Activated T-helper 1 cell treated with Interleukin-2 at 50 U/mL for 16 hours (primary cell): ENCODE data around the gene COL4A1.

Source experiments
- DNase-seq: peaks from one replicate; pipeline ENCODE4 v3.0.0-alpha.2; 2020; ENCODE audit warnings: low read depth

The COL4A1 gene

DNA sequence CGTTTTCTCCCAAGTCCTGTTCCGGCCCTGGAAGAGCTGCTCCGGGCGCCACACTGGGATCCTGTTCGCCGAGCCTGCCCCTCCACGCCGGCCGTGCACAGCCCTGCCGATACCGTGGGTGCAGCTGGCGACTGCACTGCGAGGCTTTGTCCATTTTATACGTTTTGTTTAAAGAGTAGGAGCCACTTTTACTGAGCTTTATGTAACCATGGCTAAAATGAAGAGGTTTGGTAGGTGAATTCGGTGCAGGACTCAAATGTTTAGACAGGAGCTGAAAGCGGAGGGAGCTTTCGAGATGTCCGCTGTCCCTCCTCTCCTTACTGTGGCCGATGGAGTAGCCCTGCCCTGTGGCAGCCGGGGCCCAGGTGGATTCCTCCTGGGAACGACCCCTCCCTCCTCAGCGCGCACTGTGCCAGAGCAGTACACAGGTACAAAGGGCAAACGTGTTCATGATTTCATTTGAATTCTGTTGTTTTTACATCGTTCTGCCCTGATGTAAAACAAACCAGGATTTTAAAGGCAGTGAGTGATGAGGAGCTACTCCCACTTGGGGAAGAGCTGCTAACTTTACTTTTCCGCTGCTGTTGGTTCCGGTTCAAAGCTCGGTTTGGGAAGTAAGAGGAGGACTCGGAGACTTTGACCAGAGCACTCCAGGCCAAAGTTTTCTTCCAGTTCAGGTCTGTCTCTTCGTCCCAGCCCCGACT, 1.9 kb upstream of the COL4A1 start:
- no peak for DNase-seq

- DNase-seq, result no peak
These were observed 1.1 kb upstream of the COL4A1 start for GRCh38 chr13:110307767-110308655.

- DNase-seq, result no peak
These were observed 507 bp downstream of the COL4A1 start for GRCh38 chr13:110306340-110306959.

- no peak for DNase-seq
These were observed 1.0 kb downstream of the COL4A1 start for GRCh38 chr13:110305949-110306339.

GRCh38 chr13:110305544-110305943, 1.4 kb downstream of the COL4A1 start:
- DNase-seq, result no peak

DNA sequence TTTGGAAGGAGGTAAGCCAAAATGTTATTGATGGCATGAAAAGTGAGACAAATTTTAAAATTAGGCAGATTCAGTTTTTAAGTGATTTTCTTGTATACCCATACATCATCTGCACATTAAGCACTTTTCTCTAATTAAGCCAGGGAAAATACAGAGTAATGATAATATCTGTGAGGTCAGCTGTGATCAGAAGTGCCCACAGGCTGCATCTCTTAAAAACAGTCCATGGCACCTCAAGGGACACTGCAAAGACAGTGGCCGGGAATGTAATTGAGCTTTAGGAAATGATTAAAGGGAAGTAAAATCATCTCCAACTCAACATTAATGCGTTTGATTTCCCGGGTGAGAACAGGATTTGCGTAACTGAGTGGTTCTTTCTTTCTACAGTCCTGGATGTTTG, 2.0 kb downstream of the COL4A1 start:
- DNase-seq, result no peak

- no peak for DNase-seq
These were observed 2.7 kb downstream of the COL4A1 start for GRCh38 chr13:110304256-110304655.

DNA sequence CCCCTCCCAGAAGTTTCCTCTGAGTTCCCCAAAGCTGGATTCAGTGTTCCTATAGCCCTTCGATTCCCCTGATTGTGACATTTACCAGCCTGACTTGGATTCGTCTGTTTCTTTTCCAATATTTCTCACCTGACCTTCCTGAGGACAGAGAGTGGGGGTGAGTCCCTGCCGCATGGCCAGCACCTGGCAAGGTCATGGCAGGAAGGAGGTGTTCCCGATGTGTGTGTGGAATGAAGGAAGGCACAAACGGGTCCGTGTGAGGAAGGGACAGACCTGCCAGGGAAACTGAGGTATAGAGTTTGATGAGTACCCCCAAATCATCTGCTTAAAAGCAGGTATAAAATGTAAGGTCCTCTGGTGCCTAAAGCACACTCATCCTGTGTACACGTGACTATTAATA, 3.3 kb downstream of the COL4A1 start:
- no peak for DNase-seq

GRCh38 chr13:110302997-110303396, 4.0 kb downstream of the COL4A1 start:
- DNase-seq, result no peak

GRCh38 chr13:110301606-110302553, 5.1 kb downstream of the COL4A1 start:
- DNase-seq, result no peak

DNA sequence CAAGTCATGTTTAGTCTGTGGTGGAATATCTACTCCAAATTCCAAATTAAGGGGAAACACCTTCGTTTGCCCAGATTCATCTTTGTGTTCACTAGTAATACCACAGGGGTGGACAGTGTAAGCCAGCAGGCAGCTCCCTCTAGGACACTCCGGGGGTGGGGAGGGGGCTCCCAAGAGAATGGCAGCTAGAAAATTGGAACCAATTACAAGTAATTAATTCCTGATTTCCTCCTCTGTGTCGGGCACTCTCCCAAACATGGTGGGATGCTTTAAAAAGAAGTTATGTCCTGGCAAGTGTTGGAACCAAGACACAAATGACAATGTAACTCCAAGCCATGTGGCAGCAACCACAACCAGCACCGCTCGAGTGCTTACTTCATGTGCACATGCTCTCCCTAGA, 5.9 kb downstream of the COL4A1 start:
- DNase-seq, result no peak

- DNase-seq, result no peak
These were observed 6.7 kb downstream of the COL4A1 start for GRCh38 chr13:110300090-110300815.

- DNase-seq, result no peak
These were observed 7.6 kb downstream of the COL4A1 start for GRCh38 chr13:110299283-110299840.

GRCh38 chr13:110298505-110299282, 8.3 kb downstream of the COL4A1 start:
- no peak for DNase-seq

DNA sequence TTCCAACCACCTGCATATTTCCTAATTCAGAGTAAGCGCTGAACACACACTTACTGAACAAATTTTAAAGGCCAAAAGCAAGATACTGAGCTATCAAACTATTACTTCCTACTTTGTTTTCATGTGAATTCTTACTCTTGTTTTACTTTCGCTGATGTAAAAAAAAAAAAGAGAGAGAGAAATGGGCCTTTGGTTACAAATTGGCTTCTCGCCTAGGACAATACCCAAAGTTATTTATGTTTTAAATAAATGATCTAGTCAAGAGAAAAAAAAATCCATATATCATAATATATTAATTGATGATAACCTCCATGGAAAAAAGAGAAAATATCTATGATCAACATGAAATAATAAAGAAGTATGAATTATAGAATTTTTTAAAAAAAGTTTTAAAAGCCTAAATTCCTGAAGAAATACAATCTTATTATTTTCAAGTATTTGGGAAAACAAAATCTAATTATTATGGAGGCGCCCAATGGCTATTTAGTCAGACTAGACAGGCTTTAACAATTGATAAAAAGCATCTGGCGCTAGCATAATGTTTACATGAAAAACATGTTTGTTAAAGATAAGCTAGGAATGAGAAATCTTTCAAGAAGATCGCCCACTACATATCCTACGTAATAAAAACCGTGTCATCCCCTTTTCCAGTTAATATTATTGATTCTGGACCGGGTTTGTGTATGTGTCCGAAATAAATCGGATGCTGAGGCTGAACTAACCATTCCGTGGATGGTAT, 9.0 kb downstream of the COL4A1 start:
- no peak for DNase-seq

DNA sequence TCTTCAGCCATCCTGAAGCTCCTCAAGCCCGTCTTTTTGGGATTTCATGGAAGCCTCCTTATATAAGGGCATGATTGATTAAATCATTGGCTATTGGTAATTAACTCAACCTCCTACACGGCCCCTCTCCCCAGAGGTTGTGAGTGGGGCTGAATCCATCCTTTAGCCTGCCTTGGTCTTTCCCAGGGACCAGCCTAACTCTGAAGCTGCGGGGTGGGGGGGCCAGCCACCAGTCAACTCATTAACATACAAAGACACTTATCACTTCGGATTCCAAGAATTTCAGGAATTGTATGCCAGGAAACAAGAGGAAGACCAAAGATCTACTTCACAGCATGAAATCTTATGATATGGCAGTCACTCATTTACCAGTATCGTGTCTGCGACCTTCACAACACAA, 9.9 kb downstream of the COL4A1 start:
- DNase-seq, result no peak

DNA sequence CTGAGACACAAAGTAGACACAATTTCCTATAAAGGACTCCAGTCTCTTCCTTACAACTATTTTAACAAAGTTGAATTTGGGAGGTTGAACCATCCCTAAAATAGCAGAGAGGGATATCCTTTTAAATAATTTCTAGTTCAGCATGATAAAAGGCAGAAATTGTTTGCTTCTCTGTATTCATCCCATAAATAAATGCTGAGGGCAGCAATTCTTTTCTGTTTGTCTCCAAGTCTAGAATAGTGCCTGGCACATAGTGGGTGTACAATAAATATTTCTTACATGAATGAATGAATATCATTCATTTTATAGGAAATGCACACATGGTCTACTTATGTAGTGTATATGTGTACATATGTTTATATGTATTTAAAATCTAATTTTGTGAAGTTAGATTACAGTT, 12.3 kb downstream of the COL4A1 start:
- DNase-seq, result no peak

GRCh38 chr13:110294146-110294545, 12.8 kb downstream of the COL4A1 start:
- DNase-seq, result no peak

DNA sequence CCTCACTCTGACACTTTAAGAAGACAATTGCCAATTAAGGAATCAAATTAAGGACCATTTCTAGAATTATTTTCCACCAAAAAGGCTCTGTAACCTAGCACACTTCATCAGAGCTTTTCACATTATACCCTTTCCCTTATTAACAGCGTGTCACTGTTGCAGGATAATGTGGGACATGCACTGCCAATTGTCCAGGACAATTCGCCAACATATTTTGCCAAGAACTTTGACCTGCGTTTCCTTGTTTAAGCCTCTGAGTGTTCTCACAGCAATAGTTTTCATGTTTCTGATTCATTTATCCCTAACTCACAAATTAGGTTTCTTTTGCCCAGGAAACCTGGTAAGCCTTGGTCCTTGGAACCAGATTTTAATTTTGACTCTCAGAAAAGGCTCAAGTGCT, 13.3 kb downstream of the COL4A1 start:
- no peak for DNase-seq
